ENCODE results near the gene PMFBP1.

PMFBP1 gene

DNA sequence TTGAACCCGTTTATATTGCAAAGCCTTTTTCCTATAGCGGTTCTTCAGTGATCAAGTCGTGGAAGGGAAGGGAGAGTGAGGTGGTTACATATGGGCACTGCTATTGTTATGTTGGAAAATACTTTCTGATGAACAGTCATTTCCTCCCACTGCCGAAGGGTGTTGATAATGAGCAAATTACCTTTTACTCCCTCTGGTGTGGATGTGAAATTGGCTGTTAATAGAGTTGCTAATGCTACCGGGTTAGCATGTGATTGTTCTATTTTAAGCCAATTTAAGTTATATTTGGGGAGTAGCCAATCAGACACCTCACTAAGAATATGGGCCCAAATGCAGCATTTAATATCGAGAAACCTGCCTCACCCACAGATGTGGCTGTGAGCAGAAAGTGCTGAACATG, 15.6 kb upstream of the PMFBP1 start:
- no peak for DNase-seq

DNA sequence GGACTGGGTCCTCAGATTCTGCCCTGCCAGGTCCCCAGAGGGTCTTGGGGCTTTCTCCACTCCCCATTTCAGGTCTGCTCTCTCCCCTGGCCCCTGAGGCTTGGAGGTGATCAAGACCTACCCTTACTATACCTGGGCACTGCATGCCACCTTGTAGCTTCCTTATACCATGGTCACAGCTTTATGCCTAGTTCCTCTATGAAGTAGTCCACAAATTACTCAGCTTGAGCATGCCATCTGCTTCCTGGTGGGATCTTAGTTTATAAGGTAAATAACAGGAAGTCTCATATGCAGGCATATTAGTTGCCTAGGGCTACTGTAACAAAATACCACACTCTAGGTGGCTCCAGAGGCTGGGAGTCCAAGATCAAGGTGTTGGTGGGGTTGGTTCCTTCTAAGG, 11.0 kb upstream of the PMFBP1 start:
- no peak for DNase-seq

DNA sequence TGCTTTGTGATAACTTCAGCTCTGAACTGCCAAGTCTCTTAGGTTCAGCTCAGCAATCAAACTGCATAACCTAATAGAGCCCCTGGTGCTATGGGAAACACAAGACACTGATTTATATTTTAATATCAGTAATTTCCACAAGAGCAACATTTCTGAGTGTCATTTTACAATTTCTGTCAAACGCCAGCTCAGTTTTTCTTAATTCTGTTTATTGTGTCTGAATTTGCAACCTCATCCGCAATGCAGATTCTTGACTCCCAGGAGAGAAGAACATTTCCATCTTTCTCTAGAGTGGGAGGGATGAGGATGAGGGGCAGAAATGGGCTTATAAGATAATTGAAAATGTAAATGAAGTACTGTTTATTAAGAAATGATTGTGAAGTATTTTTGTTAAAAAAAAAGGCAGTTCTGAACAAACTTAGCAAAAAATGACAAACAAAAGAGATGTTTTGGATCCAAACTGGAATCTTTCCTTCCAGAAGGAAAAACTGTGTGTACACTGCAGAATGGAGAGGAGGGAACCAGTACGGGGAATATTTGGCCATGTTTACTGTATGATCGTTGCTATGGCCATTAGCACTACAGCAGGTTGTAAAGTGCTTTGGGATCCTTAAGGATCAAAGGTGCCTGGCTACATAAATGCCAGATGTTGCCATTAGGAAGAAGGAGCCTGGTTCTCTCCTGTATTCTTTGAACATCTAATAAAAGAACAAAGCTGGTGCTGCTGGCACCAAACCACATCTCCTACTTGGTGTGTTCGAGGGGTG, 7.4 kb upstream of the PMFBP1 start:
- no peak for DNase-seq

DNA sequence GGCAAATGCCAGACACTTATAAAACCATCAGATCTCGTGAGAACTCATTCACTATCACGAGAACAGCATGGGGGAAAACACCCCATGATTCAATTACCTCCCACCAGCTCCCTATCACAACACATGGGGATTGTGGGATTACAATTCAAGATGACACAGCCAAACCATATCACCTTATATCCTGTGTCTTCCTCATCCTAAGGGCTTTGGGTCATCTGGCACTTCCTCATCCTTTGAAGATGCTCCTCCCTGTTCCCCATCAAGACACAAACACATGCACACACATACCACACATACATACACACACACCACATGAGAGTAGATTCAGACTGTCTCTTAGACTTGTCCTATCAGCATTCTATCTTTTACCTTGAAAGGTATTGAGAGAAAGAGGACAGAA, 2.8 kb upstream of the PMFBP1 start:
- no peak for DNase-seq

DNA sequence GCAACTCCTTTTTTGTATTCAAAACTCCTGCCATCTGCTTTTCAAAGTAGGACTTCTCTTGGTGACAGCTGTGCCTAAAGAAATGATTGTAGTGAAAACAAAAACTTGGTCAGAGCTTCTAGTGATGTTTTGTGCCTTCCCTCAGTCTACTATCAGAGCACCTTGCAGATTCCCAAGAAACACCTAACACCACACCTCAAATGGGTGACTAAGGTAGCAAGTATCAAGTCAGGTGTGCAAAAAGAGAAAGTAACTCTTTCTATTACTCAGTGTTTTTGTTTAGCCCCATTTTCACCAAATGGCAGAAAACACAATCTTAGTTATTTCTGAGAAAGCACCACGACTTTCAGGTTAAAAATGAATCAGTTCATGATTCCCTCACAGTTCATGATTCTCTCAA, 2.0 kb upstream of the PMFBP1 start:
- no peak for DNase-seq

DNA sequence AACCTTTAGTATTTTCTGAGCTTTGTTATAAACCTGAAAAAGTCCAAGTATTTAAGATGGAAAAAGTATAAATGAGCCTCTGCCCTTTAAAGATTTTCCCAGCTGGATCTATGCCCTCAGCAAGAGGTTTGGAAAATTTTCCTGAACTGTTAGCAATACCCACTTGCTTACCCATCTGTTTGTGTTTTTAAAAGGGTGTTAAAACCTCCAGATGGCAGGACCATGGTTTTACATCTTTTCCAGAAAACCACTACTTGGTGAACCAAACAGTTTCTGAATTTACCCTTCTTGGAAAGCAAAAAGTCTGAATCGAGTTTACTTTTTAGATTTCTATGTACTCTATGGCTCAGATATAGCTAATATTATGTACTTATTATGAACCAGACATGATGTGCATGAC, 719 bp downstream of the PMFBP1 start:
- DNase-seq = no peak

DNA sequence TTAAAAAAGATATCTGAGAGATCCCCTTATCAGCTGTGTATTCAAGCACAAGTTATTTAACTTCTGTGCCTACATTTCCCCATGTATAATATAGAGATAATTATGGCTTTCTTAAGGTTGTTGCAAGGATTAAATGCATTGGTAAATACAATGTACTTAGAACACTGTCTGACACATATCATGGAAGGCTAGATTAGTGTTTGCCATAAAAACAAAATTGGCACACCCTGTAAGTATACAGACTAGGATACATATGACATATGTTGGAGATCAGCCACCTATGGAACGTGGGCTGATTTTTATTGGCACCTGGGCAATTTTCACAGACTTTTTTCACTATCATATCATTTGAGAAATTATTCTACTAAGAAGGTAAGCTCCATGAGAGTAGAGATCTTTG, 2.2 kb downstream of the PMFBP1 start:
- DNase-seq = no peak

DNA sequence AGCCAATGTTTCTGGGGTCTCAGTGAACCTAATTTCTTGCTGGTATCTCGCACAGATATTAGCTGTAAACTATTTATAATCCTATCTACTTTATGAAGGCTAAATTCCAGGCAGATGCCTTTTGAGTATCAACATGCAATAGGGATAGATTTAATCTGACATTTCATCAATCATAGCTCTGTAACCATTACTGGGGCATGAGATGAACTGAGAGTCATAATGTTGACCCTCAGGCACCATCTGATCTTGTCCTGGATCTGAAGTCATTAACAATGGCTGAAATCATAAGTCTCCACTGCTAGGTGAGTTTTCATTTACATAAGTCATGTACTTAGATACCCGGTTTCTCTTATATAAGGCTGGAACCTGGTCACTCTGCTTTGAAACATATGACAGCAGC, 3.6 kb downstream of the PMFBP1 start:
- no peak for DNase-seq

DNA sequence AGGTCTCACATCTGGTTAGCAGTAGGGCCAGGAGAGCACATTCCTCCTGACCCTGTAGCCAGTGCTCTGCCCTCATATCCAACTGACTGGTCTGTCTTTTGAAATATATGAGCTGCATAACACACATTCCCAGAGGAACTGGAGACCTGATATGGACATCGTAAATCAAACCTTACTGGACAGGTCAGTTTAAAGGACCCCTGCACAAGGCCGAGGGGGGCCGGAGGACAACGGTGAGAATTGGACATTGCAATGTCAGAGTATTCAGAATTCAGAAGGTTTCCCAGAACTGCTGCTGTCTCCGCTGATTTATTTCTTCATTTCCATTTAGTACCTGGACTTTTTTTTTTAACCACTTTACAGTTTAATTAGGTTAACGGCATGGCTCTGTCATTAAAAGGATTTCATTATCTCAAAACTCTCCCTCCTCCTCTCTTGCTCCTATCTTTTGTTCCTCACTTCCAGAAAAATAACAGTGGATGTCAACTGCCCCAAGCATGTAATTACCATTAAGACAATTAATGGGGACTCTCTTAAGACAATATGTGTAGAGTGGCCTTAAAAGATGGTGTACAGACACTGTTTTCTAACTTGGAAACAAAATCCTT, 4.9 kb downstream of the PMFBP1 start:
- no peak for DNase-seq

DNA sequence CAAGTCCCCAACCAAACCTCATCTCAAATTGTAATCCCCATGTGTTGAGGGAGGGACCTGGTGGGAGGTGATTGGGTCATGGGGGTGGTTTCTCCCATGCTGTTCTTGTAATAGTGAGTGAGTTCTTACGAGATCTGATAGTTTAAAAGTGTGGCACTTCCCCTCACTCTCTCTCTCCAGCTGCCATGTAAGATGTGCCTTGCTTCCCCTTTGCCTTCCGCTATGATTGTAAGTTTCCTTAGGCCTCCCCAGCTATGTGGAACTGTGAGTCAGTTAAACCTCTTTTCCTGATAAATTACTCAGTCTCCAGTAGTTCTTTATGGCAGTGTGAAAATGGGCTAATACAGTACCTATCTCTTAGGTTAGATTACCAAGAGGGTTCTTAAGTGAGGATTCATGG, 5.8 kb downstream of the PMFBP1 start:
- no peak for DNase-seq

DNA sequence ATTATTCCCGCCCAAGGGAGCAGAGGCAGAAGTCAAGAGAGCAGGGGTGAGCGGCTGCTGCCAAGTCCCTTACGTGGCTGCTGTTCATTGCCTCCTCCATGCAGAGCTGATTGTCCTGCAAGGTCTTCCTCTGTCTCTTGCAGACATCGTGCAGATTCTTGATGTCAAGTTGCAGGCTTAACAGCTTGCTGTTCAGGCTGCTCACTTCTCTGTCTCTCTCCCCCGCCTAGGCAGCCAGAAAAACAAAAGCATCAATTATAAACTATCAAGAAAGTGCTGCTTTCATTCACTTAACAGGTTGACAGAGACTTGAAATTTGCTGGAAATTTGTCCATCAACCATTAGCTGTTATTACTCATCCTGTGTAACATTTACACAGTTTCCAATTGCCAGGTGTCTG, 7.3 kb downstream of the PMFBP1 start:
- DNase-seq = no peak

DNA sequence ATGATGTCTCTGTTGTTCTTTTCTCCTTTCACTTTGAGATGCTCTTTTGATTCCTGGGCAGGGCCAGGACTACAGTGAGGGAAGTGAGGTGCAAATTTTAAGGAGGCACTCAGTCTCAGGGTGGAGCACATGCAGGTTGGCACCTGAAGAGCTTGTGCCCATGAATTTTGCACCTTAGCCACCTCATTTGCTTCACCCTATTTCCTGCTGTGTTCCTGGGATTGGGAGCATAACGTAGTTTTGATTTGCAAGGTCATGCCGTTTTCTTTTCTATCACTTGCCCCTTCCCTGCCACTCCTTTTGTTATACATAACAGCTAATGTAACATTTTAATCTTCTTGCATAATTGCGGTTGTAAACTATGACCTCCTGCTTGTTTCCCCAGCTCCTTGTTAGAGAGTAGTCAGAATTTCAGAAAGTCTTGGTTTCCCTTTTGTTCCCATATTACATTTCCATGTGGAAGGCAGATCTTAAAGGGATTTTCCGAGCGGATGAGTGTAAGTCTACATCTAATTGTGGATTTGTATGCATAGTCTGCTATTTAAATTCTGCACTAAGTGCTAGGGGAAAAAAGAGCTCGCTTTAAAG, 9.8 kb downstream of the PMFBP1 start:
- DNase-seq = no peak

DNA sequence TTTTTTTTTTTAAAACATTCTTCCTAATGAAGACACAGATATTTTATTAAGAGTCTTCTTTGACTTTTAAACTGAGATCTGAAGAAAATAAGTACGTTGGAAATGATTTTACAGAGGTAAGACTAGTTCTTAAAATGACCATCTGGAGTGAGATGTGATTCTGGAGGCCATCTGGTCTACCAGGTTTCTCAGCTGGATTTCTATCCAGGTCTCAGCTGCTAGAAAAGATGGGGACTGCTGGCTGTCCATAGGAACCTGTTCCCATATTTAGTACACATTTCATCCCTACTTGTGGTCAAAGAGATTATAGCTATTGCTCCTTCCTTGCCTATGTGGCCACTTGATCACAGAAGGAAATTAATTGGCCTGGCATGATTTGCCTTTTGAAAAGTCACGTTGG, 12.2 kb downstream of the PMFBP1 start:
- DNase-seq = no peak

DNA sequence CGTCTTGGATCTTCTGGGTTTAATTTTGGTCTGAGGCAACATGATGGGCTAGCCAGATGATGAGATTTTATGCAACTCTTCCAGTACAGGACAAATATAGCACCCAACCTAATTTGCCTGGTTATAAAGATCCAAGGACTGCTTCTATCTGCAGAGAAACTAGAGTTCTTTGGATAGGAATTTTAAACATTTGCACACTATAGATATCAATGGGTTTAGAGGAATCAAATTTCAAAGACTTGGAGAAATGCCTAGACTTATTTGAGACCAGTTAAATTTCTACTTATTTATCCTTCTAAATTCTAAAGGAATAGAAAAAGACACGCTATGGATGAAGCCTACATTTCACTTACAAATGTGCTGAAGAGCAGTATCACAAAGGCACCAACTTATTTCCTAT, 12.6 kb downstream of the PMFBP1 start:
- no peak for DNase-seq

DNA sequence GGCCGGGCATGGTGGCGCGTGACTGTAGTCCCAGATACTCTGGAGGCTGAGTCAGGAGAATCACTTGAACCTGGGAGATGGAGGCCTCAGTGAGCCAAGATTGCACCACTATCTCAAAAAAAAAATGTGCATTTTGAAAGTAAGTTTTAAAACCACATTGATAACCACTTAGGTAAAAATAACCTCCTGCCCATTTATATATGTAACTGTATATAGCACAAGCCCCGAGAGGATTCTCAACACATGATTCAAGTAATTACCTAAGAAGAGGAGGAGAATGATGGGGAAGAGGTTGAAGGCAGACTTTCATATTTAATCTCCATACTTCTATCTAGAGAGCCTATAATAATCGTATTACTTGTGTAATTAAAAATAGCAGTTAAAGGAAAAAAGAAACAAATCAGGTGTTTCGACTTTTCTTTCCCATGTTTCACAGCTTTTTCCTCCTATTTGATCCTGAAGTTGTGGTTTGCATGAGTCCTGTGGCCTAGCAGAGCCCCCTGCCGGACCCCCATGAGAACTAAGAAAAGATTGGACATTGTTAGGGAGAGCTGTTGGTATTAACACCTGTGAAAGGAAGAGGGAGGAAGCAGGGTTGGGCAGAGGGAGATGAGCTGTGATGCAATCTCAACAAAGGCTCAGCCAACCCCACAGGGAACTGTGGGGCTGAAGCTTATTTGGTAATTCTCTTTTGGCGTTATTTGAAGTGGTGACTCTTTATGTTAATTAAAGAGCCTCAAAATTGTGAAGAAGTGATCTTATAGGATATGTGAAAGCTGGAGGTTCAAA, 22.1 kb downstream of the PMFBP1 start:
- no peak for DNase-seq

DNA sequence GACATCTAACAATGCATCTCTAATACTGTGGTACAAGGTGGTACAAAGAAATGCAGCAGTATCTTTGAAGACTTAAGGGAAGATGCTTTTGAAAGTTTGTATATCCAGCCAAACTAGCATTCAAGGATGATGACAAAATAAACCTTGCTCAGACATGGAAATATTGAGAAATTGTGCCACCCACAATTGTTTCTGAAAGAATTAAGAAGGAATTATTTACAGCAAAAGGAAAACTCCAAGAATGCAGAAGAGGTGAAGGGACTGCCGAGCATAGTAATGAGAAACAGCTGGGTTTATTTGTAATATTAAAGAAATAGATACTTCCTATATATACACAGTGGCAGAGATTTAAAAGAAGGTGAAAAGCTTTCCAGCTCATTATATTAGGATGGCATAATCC, 29.5 kb downstream of the PMFBP1 start:
- DNase-seq = no peak

DNA sequence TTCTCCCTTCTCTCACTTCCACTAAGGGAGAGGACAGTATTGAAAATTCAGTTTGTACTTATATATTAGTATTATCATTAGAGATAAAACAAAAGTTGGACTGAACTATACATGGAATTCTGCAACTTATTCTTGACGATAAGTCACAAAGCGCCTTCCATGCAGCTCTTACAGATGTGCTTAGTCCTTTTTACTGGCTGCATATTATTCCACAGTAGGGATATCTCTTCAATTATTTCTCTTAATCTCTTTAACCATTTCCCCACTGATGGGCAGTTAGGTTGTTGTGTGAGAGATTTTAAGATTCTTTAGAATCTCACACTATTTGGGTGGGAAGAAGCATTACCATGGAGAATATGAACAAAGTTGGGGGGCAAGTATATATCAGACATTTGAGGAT, 32.0 kb downstream of the PMFBP1 start:
- DNase-seq = no peak

DNA sequence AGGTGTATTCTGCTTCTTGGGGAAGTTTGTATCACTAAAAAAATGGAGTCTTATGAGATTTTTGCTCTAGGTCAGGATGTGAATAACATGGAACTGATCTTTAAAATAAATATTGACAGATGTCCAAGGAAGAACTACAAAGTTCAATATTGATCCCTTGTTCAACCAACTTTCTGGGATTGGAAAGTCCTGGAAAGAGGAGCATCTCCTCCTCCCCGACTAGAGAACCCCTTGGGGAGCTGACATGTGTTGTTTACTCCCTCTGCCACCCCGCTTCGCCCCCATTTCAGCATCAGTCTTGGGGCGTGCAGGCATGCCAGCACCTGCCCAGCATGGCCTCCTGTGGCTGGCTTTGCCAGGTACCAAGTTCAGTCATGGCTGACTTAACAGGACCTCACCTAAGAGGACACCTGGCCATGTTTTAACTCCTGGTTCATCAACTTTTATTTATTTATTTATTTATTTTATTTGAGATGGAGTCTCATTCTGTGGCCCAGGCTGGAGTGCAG, 33.8 kb downstream of the PMFBP1 start:
- DNase-seq = no peak

DNA sequence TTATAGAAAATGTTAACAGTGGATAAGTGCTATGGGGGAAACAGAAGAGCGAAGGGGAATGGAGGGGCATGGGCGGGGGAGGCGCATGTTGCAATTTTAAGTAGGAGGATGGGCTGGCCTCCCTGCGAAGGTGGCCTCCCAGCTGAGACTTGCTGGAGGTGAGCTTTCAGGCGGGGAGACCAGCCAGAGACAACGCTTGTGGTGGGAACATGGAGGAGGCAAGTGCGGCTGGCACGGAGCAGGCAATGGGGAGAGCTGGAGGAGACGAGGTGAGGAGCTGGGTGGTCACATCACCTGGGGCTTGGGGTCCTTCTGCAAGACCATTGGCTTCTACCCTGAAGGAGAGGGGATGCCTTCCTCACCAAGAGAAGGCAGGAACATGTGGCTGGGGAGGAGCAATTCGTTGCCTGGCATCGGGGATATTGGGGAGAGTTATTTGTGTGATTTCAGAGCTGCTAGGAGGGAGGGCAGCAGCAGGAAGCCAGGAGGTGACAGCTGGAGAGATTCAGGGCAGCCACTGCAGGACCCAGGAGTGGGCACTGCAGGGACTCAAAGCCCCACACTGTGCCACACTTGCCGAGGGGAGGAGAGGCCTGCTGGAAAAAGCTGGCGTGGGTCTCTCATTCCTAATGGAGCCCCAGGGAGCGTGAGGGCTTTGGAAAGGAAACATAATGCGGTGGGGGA, 34.4 kb downstream of the PMFBP1 start:
- DNase-seq = no peak

DNA sequence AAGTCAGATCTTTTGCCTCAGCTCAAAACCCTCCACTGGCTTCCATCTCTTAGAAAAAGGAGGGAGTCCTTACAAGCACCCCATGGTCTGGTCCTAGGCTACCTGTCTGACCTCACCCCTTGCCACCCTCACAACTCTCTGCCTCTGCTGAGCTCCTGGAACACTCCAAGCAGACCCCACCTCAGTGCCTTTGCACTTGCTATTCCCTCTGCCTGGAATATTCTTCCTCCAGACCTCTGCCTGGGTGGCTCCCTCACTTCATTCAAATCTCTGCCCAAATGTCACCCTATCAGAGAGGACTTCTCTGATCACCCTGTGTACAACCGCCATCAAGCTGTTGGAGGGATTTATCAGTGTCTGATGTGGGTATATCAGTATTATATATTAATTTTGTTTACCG, 37.4 kb downstream of the PMFBP1 start:
- DNase-seq = no peak

DNA sequence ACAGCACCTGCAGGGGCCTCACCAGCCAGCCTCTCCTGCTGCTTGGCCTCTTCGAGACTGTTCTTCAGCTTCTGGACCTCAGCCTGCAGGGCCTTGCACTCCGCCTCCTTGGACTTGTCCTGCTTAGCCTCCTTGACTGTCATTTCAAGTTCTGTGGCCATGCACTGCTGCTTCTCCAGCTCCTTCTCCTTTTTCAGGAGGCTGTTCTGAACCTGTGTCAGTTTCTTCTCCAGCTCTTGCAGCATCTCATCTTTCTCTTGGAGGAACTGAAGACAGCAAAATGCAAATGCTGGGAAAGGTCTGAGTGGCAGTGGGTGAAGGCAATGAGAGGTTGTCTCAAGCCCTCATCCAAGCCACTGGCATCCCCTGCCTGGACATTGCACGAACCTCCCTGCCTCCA, 39.2 kb downstream of the PMFBP1 start:
- no peak for DNase-seq

DNA sequence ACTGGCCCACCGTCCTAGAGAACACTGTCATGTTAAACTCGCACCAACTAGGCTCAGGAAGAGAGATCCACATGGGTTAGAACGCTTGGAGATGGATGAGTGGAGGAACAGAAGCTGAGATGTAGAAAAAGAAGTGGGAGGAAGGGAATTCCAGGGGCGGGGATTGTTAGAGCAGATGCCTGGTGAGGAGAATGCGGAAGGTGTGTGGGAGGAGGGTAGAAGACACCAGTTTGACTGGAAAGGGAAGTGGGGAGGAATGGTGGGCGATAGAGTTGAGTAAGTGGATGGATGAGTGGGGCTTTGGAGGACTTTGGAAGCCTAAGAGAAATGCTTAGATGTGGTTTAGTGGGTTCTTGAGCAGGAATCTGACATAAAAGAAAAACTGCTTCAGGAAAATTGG, 40.9 kb downstream of the PMFBP1 start:
- no peak for DNase-seq

Data from hematopoietic multipotent progenitor cell treated with erythropoietin and hydrocortisone succinate and interleukin-3 and kit ligand, for 8 days (in vitro differentiated cells).